RWPE1 (cell line): Measurements from ENCODE around the gene OXSR1.

Experiments
- CTCF ChIA-PET: fragments of 350-600 bp; sonication (Branson Sonifier 250); formaldehyde crosslinking; extraction: SDS; loops from one replicate; lab custom pipeline; 2021; lab: Yijun Ruan, JAX
- POLR2A ChIA-PET: fragments of 400-600 bp; formaldehyde crosslinking; extraction: SDS; loops from one replicate; lab custom pipeline; 2020; ENCODE audit warnings: antibody characterized with exemption; ENCODE audit not compliant: low non-redundant PET; lab: Yijun Ruan, JAX
- DNase-seq: peaks from one replicate; pipeline ENCODE4 v3.0.0; 2012; ENCODE audit warnings: low spot score
- H3K27ac ChIP-seq: fragments of 450-650 bp; 2 replicates; pipeline ENCODE4 v1.5.1; 2017
- TF ChIP-seq, protein P1 (sequence below): fragments of 450-650 bp; conservative IDR thresholded peaks from 2 replicates; pipeline ENCODE4 v1.5.1; 2017; ENCODE audit warnings: low read depth, mild to moderate bottlenecking

OXSR1 gene

DNA sequence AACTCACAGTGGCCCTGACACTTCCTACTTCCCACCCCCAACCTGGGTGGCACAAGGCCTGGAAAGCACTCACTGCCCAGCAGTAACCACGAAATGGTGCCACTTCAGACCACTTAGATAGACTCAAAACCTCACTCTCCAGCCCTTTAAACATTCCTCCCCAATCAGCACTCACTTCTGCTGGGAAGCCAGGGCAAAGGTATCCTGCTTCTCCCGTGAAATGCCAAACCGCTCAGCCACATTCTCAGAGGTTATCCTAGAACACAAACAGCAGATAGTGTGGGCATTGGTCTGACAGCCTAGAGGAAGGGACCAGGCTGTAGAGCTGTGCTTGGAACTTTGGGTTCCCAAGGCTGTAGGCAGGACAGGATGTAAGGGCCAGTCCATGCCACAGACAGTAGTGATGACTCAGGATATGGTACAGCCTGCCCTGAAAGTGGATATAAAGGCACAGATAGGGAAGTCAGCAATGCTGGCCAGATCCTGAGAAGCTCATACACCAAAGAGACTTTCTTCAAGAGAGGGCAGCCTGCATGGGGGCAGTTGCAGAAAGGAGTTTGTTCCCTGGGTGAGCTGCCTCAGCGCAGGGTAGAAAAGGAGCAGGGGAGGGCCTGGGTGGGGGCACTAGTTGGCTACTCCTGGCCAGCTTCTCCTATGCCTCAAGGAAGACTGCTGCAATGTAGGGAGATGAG lies 37.6 kb upstream of the OXSR1 start:
- peak overlapping the region; percentile 14; the same call in 1 of the 2 replicates for H3K27ac ChIP-seq
- CTCF ChIA-PET = interaction anchor here (0.6 to 1.2 kb wide), 2 partner anchors 12 to 187 kb away, joined by 3 to 4 read pairs; no protein-coding TSS in a partner anchor
- POLR2A ChIA-PET = no interaction called here

DNA sequence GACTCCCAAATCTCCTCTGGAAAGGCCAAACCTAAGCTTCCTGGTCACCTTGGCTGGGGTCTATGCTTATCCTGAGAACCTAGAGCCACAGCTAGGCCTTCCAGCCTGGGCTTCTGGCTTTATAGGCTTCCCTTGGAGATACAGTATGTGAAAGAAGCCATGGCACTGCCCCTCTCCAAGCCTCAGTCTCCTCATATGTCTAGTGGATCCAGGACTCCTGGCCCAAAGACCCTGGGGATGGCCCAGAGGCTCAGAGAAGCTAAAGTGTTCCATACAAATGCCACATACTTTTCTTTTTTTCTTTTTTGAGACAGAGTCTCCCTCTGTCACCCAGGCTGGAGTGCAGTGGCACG lies 37.1 kb upstream of the OXSR1 start:
- H3K27ac ChIP-seq = peak overlapping the region; percentile 14; the same call in 1 of the 2 replicates
- TF ChIP-seq, protein P1, sequence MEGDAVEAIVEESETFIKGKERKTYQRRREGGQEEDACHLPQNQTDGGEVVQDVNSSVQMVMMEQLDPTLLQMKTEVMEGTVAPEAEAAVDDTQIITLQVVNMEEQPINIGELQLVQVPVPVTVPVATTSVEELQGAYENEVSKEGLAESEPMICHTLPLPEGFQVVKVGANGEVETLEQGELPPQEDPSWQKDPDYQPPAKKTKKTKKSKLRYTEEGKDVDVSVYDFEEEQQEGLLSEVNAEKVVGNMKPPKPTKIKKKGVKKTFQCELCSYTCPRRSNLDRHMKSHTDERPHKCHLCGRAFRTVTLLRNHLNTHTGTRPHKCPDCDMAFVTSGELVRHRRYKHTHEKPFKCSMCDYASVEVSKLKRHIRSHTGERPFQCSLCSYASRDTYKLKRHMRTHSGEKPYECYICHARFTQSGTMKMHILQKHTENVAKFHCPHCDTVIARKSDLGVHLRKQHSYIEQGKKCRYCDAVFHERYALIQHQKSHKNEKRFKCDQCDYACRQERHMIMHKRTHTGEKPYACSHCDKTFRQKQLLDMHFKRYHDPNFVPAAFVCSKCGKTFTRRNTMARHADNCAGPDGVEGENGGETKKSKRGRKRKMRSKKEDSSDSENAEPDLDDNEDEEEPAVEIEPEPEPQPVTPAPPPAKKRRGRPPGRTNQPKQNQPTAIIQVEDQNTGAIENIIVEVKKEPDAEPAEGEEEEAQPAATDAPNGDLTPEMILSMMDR = no peak
- DNase-seq = no peak
- ChIA-PET CTCF (interaction anchor here (0.6 to 1.2 kb wide), 2 partner anchors 13 to 186 kb away, joined by 3 to 4 read pairs; no protein-coding TSS in a partner anchor), POLR2A (no interaction called here)

More for the DNA sequence above, 37.6 kb upstream of the OXSR1 start:
- TF ChIP-seq, protein P1 = no peak
- no peak for DNase-seq

DNA sequence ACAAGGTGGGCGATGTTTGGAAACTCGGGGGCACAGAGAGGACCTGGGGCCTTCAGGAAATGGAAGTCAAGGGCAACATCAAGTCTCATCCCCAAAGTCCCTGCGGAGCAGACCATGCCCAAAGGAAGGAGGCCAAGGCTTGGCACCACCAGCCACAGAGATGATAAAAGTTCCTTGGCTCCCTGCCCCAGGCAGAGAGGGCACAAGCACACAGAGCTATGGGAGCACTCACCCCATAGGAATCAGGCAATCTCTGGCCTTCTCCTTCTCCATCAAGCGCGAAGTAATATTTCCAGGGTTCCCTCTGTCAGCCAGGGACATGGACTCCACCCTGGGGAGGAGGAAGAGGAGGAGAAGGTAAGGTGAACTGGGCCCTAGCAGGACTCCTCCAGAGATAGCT lies 36.3 kb upstream of the OXSR1 start:
- H3K27ac ChIP-seq = no peak overlapping the region; the same call in 1 of the 2 replicates
- no peak for DNase-seq
- ChIA-PET POLR2A (no interaction called here), CTCF (interaction anchor here (1.2 kb wide), 1 partner anchor 14 kb away, joined by 4 read pairs; no protein-coding TSS in a partner anchor)
- TF ChIP-seq, protein P1 = no peak

DNA sequence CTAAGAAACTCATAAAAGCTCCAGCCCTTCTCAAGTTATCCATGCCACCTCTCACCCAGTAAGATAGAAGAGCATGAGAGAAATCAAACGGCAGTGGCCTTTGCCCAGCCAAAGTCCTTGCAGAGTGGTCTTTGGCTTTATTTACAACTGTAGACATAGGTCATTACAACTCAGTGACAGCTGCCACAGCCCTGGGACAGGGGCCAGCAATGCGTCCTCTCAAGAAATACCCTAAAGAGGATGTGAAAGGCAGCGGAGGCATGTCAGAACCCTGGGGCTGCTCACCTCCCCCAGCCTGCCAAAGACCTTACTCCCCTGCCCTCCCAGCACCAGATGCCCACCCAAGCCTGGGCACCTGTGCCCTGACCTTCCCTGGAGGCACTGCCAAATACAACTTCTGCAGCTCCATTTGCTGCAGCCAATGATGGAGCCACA lies 34.7 kb upstream of the OXSR1 start:
- POLR2A ChIA-PET = no interaction called here
- no peak overlapping the region for H3K27ac ChIP-seq
- DNase-seq = no peak
- CTCF ChIA-PET = no interaction called here
- TF ChIP-seq, protein P1 = no peak

DNA sequence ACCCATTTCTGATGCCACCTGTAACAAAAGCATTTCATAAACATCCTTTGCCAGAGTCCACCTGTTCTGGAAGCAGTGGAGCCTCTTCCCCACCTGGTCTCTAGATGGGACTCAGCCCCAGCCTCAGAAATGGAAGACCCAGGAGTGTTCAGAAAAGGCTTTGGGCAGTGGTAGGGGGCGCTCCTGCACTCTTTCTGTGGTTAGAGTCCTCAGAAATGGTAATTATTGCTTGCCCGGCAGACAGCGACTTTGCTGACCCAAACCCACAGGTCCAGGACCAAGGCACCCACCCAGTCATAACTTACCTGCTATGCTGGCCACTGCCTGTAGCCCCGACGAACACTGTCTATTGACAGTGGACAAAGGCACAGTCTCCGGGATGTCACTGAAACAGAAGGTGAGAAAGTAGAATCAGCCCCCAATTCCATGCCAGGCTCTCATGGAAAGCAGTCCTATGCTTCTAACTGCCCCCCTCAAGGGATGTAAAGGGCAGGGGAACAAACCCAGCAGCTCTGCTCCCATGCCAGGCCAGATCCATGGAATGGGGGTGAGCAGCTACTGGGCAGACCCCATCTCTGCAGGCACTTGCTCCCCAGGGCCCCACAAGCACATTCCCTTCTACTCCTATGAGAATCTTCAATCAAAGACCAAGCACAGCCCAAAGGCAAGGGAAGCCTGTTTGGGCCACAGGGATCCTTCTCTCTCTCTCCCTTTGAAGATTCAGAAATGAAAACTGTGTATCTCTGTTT lies 33.5 kb upstream of the OXSR1 start:
- ChIA-PET CTCF (interaction anchor here (0.6 kb wide), 1 partner anchor 88 kb away, joined by 7 read pairs; no protein-coding TSS in a partner anchor), POLR2A (no interaction called here)
- TF ChIP-seq, protein P1 = no peak
- no peak overlapping the region for H3K27ac ChIP-seq
- no peak for DNase-seq

DNA sequence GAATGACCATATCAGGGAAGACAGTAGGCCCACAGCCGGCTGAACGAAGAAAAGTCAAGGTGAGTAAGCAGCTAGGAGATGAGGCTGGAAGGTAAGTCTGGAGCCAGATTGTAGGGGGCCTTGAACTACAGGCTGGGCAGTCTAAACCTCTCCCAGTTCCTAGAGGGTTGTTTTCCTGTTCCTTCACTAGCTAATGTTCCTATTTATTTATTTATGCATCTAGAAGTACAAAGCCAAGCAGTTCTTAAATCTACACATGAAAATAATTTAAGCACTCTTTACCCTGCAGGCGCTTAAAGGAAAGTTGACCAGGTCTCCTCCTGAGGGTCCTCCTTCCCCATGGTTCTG lies 32.2 kb upstream of the OXSR1 start:
- no peak overlapping the region for H3K27ac ChIP-seq
- POLR2A ChIA-PET = no interaction called here
- no peak for DNase-seq
- CTCF ChIA-PET = no interaction called here
- TF ChIP-seq, protein P1 = no peak
